DLD1 (cell line): ENCODE results near the gene HLA-DMB.

Experiments
- in situ Hi-C: cut with HindIII; loops from 2 replicates; pipeline ENCODE4 v1.10.0; 2017; ENCODE audit warnings: low sequenced_read_pairs

The HLA-DMB gene

GRCh38 chr6:32972353-32973143 is 31.7 kb upstream of the HLA-DMB start:
- in situ Hi-C loops = no loop called here

GRCh38 chr6:32971581-32972352 is 30.9 kb upstream of the HLA-DMB start:
- in situ Hi-C loops = no loop called here

GRCh38 chr6:32971242-32971580 is 30.4 kb upstream of the HLA-DMB start:
- in situ Hi-C loops = no loop called here

- in situ Hi-C loops = no loop called here
Measured at GRCh38 chr6:32970413-32971241, 29.8 kb upstream of the HLA-DMB start.

GRCh38 chr6:32969685-32970412 is 29.0 kb upstream of the HLA-DMB start:
- in situ Hi-C loops = no loop called here

GRCh38 chr6:32968867-32969684 is 28.2 kb upstream of the HLA-DMB start:
- in situ Hi-C loops = no loop called here

GRCh38 chr6:32968093-32968866 is 27.5 kb upstream of the HLA-DMB start, which contains the start of gene BRD2:
Gene BRD2, plus strand, starts transcription at chr6:32968594. Its CDS starts 4,305 bp downstream, at chr6:32972899.
- in situ Hi-C loops = no loop called here

GRCh38 chr6:32967151-32968091 is 26.6 kb upstream of the HLA-DMB start:
- in situ Hi-C loops = no loop called here

- in situ Hi-C loops = no loop called here
Measured at GRCh38 chr6:32964776-32965175, 23.9 kb upstream of the HLA-DMB start.

- in situ Hi-C loops = no loop called here
Measured at GRCh38 chr6:32963866-32964265, 23.0 kb upstream of the HLA-DMB start.

GRCh38 chr6:32962213-32962826 is 21.5 kb upstream of the HLA-DMB start:
- in situ Hi-C loops = no loop called here

GRCh38 chr6:32960563-32960962 is 19.7 kb upstream of the HLA-DMB start:
- in situ Hi-C loops = no loop called here

GRCh38 chr6:32956176-32956575 is 15.3 kb upstream of the HLA-DMB start:
- in situ Hi-C loops = no loop called here

GRCh38 chr6:32954986-32955802 is 14.4 kb upstream of the HLA-DMB start:
- in situ Hi-C loops = no loop called here

GRCh38 chr6:32954267-32954666 is 13.4 kb upstream of the HLA-DMB start:
- in situ Hi-C loops = no loop called here

GRCh38 chr6:32953775-32954174 is 12.9 kb upstream of the HLA-DMB start:
- in situ Hi-C loops = no loop called here
